HTERT RPE-1 (cell line): ENCODE results near the gene MAPT.

ENCODE experiments used
- in situ Hi-C: fragments of 300-500 bp; cut with MboI; formaldehyde crosslinking; loops from 4 replicates; pipeline ENCODE4 v1.14.3; 2020; ENCODE audit warnings: low sequenced_read_pairs

The MAPT gene

DNA sequence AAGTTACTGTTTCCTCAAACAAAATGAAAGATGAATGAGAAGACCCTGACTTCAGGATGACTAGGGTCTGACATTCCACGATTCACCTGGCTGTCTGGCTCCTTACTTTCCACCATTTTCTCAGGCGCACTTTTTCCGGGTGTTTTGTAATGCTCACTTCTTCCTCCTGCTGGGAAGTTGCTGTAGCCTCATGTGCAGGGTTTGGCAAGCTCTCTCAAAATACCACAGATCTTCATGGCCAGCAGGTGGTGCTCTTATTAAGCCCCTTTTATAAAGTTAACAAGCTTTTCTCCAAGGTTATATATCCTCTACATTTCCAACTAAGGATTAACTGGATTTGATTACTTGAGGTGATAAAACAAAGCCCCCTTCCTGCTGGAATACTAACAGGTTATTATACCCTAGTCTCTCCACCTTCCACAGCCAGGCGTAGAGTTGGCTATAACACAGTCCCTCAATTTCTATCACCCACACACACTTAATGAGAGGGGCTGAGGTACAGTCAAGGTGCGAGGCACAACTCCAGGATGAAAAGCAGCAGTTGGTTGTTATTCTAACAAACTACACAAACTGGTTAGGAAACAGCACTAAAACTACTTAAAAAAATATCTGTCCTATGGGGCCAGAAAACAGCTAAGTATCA lies 150.1 kb downstream of the MAPT start:
- in situ Hi-C loops = no loop called here

DNA sequence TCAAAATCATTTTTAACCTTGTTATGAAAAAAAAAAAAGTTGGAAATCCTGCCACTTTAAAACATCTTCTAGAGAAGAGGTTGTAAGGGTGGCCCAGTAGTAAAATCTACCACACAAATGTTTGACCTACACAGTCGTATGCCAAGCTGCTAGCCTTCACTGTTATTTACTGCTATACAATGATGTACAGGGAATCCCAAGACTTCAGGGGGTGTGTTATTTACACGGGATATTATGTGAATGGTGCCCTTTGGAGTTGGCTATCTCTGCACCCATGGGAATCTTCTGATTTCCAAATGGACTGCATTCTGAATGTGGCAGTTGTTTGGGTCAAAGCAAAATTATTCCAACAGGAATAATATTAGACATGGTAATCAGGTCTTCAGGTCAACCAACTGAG lies 150.6 kb downstream of the MAPT start:
- in situ Hi-C loops = no loop called here

GRCh38 chr17:46045639-46046038 lies 151.3 kb downstream of the MAPT start:
- in situ Hi-C loops = no loop called here

DNA sequence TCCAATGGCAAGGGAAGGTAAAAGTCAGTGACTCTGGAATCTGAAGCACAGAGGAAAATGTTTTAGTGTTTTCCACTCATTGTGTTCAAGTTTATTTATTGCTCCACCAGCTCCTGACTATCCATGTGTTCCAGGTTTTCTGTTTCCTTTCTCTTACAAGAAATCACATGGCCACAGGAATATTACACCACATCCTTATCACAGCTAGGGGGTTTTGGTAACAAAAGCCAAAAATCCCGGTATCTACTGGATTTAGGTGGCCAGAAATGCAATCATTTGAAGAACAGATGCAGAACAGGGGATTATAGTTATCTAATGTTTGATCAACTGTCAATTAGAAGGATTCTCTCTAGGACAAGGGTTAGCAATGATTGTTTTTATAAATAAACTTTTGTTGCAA lies 152.6 kb downstream of the MAPT start:
- in situ Hi-C loops = no loop called here

- in situ Hi-C loops = no loop called here
These were observed 153.0 kb downstream of the MAPT start for GRCh38 chr17:46047398-46047797.

GRCh38 chr17:46047856-46048255 lies 153.5 kb downstream of the MAPT start:
- in situ Hi-C loops = no loop called here

- in situ Hi-C loops = no loop called here
These were observed 155.3 kb downstream of the MAPT start for GRCh38 chr17:46049656-46050055.

- in situ Hi-C loops = no loop called here
These were observed 159.7 kb downstream of the MAPT start for GRCh38 chr17:46053911-46054534.

DNA sequence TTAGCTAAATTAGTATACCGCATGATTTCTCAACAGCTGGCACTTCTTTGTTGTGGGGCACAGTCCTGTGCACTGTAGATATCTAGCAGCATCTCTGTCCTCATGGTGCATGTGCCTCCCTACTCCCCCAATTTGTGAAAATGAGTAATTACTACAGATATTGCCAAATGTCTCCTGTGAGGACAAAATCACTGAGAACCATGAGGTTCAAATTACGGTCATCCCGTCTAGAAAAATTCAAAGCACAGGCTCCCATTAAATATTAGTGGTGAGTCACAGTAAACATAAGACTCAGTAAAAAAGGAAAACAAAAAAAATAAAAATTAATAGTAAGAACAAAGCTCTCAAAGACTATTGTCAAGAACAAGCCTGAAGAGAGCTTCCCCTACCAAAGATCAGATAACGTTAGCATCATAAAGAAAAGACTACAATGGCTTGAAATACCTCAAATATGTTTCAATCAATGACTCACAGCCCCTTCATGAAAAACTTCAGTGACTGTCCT lies 162.5 kb downstream of the MAPT start:
- in situ Hi-C loops = no loop called here

DNA sequence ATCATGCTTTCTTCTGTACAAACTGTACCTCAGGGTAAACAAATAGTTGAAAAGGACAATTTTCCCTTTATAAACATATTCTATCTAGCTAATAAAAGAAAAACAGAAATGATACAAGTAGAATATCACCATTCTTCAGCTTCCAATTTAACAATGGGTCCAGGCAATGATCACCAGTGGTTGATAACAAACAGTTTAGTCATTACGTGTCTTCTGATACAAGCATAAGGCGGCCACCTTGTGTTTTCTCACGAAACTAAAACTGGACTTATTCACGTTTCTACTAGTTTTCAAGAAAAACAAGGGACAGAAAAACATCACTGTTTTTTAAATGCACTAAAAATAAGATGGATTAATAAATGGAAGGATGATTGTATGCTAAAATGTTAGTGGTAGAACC lies 163.0 kb downstream of the MAPT start:
- in situ Hi-C loops = no loop called here

DNA sequence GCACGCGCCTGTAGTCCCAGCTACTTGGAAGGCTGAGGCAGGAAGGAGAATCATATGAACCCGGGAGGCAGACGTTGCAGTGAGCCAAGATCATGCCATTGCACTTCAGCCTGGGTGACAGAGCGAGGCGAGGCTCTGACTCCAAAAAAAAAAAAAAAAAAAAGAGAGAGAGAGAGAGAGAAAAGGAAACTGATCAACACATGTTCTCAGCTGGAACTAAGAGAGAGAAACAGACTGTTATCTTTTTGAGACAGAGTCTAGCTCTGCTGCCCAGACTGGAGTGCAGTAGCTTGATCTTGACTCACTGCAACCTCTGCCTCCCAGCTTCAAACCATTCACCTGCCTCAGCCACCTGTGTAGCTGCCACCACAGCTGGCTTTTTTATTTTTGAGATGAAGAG lies 165.1 kb downstream of the MAPT start:
- in situ Hi-C loops = no loop called here

DNA sequence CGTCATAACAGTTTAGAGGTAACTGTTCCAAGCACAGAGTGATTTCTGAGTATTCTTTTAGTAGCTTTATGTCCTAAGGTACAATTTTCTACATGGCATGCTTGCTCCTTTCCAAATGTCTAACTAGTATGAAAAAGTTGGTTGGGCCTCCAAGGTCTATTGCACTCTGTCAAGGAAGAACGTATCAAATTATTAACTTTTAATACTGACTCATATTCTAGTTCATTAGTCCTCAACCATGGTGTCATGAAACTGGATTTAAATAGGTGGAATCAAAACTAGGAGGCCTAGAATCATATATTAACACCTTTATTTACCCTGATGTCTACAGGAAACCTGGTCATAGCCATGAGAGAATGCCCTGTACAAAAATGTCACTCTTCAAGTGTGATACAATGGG lies 166.1 kb downstream of the MAPT start:
- in situ Hi-C loops = no loop called here

- in situ Hi-C loops = no loop called here
These were observed 167.1 kb downstream of the MAPT start for GRCh38 chr17:46061435-46061834.

- in situ Hi-C loops = no loop called here
These were observed 168.9 kb downstream of the MAPT start for GRCh38 chr17:46063241-46063640.

DNA sequence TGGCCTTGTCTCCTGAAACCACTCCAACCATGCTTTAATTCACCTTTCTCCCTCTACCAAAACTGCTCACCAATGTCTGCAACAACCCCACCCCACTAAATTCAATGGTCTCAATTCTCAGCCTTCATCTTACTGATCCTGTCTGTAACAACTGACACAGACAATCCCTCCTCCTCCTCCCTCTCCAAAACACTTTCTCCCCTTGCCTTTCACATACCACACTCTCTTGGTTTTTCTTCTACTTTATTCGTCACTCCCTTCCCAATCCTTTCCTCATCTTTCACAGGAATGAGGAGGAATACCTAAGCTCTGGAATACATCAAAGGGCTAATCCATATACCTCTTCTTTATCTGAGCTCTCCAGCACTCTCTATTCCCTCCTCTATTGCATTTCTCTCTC lies 170.1 kb downstream of the MAPT start:
- in situ Hi-C loops = no loop called here

- in situ Hi-C loops = no loop called here
These were observed 177.4 kb downstream of the MAPT start for GRCh38 chr17:46071796-46072195.

DNA sequence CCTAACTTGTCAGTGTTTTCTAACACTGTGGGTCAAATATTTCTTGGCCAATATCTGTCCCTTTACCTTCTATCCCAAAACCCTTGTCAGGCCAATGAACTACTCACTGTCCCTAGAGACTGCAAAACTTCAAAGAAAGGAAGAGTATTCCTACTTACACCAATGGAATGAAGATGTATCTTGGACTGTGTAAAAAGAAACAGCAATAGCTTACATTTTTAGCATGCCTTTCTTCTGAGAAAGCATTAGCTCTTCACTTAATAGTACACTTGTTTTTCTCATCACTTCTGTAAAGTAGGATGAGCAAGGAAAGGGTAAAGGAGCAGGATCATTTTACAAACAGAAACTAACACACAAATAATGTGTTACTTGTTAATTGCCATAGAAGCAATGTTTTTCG lies 178.6 kb downstream of the MAPT start:
- in situ Hi-C loops = no loop called here

GRCh38 chr17:46074540-46074939 lies 180.2 kb downstream of the MAPT start:
- in situ Hi-C loops = no loop called here
